Head of caudate nucleus (tissue), 42 donors: Measurements from ENCODE around the gene RANBP17.
"Not testable (repeated sequence)": the region's sequence is repeated elsewhere in the genome, so short reads cannot be mapped to it uniquely, and the experiment has no call there.

Experiments
- DNase-seq, 42 donors: peaks; one replicate each; pipeline versions ENCODE4 v3.0.0 to v3.0.0-alpha.2; 2020 to 2021; ENCODE audit warnings: mixed read lengths in 7 of 42
- intact Hi-C: fragments of 100-400 bp; cut with DNase I; formaldehyde crosslinking; loops from one replicate; pipeline ENCODE4 v1.15.0; 2022

RANBP17 gene

GRCh38 chr5:171032435-171032973, 170.7 kb downstream of the RANBP17 start:
- intact Hi-C loops, result no loop called here
- DNase-seq, result no peak

GRCh38 chr5:171041893-171042292, 180.1 kb downstream of the RANBP17 start:
- DNase-seq, intact Hi-C loops: not testable (repeated sequence)

GRCh38 chr5:171050916-171051315, 189.1 kb downstream of the RANBP17 start:
- no peak for DNase-seq

GRCh38 chr5:171055875-171056454, 194.1 kb downstream of the RANBP17 start:
- DNase-seq, result no peak
- intact Hi-C loops, result no loop called here

More at GRCh38 chr5:171050916-171051315, 189.1 kb downstream of the RANBP17 start:
- intact Hi-C loops, result no loop called here

- intact Hi-C loops, result no loop called here
- no peak for DNase-seq
These were observed 205.8 kb downstream of the RANBP17 start for GRCh38 chr5:171067540-171068130.

GRCh38 chr5:171074747-171075146, 212.9 kb downstream of the RANBP17 start:
- DNase-seq, result no peak
- intact Hi-C loops, result no loop called here

- intact Hi-C loops, result no loop called here
- DNase-seq, result no peak
These were observed 218.5 kb downstream of the RANBP17 start for GRCh38 chr5:171080186-171080938.

GRCh38 chr5:171081319-171081718, 219.5 kb downstream of the RANBP17 start:
- no peak for DNase-seq

GRCh38 chr5:171092194-171092593, 230.4 kb downstream of the RANBP17 start:
- no peak for DNase-seq

More at GRCh38 chr5:171081319-171081718, 219.5 kb downstream of the RANBP17 start:
- intact Hi-C loops, result no loop called here

GRCh38 chr5:171093598-171093997, 231.8 kb downstream of the RANBP17 start:
- intact Hi-C loops, result no loop called here
- no peak for DNase-seq

More at GRCh38 chr5:171092194-171092593, 230.4 kb downstream of the RANBP17 start:
- intact Hi-C loops, result no loop called here

- intact Hi-C loops, result no loop called here
- no peak for DNase-seq
These were observed 232.5 kb downstream of the RANBP17 start for GRCh38 chr5:171094356-171094755.

- DNase-seq, result no peak
These were observed 241.2 kb downstream of the RANBP17 start for GRCh38 chr5:171102877-171103610.

GRCh38 chr5:171107669-171108068, 245.9 kb downstream of the RANBP17 start:
- intact Hi-C loops, result no loop called here
- DNase-seq, result no peak

More at GRCh38 chr5:171102877-171103610, 241.2 kb downstream of the RANBP17 start:
- intact Hi-C loops, result no loop called here

- no peak for DNase-seq
- intact Hi-C loops, result no loop called here
These were observed 253.7 kb downstream of the RANBP17 start for GRCh38 chr5:171115519-171115918.

- intact Hi-C loops, result no loop called here
These were observed 254.9 kb downstream of the RANBP17 start for GRCh38 chr5:171116719-171117118.

GRCh38 chr5:171120986-171121622, 259.3 kb downstream of the RANBP17 start:
- peak in 1 of 42 donors; percentile 18 for DNase-seq
- intact Hi-C loops, result no loop called here

More at GRCh38 chr5:171116719-171117118, 254.9 kb downstream of the RANBP17 start:
- DNase-seq, result no peak

- intact Hi-C loops, result no loop called here
- peak in 1 of 42 donors; percentile 20 for DNase-seq
These were observed 259.8 kb downstream of the RANBP17 start for GRCh38 chr5:171121638-171122037.

- intact Hi-C loops, result no loop called here
- DNase-seq, result peak in 4 of 42 donors; percentile 4 to 36 (median 6)
These were observed 260.6 kb downstream of the RANBP17 start for GRCh38 chr5:171122372-171122771.

GRCh38 chr5:171123417-171123816, 261.6 kb downstream of the RANBP17 start:
- intact Hi-C loops, result no loop called here
- no peak for DNase-seq
